HG03175 (cell line): ENCODE results near the gene CLDN20.
A peak's percentile ranks its signal among the peaks of the same experiment; 100 is the strongest.

Experiments
- ATAC-seq: cut with Tn5 transposase; IDR thresholded peaks from one replicate; pipeline ENCODE4 v1.9.1; 2021; ENCODE audit warnings: mild to moderate bottlenecking, moderate library complexity; ENCODE audit not compliant: unreplicated experiment

Gene CLDN20

GRCh38 chr6:155244434-155244833 lies 19.4 kb upstream of the CLDN20 start:
- ATAC-seq = no peak

DNA sequence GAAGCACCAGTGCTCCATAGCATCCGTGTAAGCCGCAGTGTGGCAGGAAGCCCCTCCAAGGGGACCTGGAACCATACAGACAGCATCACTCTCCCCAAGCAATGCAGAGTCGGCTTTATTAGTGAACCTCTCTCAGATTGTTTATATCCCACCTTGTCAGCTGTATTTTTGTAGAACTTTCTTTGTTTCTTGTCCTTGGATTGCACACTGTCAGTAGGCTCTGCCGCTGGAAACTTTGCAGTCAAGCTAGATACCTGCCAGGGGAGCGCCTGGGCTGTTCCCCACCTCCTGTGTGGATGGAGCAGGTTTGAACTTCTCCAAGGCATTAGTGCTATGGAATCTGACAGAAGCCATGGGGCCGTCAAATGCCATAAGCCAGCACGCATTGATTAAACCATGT lies 18.6 kb upstream of the CLDN20 start:
- ATAC-seq = no peak

DNA sequence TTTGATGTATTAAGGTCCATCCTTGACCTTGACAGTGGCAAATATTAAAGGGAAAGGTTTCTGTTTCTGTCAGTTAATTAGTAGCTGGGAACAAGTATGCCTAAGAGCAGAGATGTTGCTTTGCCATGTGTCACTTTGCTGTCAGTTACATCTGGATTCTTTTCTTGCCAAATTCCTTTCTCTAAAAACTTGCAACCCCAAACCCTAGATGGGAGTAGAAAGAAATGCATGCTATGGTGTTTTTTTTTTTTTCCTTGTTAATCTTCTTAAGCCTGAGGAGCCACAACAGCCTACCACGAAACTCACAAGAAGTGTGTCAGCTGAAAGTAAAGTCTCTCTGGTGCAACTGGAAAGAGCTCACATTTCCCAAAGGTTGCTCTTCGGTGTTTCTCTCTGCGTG lies 18.0 kb upstream of the CLDN20 start:
- no peak for ATAC-seq

DNA sequence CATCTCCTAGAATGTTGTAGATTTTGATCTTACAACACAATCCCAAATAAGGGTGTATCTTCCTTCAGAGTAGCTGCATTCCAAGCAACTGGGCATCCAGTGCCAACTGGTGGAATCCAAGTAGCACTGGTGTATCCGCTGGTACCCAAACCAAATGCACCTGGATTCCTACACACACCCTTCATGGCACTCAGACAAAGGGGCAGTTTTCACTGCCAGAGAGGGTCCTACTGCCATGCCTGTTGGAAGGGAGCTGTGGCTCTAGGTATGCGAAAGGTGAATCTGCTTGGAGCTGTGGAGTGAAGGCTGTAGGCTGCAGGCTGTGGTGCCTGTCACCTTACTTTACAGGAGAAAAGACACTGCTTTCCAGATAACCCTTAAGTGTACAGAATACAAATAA lies 17.0 kb upstream of the CLDN20 start:
- no peak for ATAC-seq

DNA sequence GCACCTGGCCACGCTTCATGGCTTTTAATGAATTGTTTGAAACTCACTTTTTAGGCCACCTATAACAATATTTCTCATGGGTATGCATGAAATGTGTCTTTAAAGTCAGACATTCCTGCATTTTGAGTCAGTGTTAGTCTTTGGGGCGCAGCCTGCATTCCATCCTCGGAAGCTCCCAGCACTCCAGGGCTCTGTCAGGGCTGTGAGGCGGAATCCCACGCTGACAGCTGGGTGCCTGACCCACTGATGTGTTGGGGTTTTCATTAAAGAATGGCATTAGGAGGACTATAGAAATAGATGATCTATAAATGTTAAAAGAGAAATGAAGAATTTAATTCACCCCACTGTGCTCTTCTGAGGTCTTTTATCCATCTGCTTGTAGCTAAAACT lies 16.2 kb upstream of the CLDN20 start:
- ATAC-seq = no peak

DNA sequence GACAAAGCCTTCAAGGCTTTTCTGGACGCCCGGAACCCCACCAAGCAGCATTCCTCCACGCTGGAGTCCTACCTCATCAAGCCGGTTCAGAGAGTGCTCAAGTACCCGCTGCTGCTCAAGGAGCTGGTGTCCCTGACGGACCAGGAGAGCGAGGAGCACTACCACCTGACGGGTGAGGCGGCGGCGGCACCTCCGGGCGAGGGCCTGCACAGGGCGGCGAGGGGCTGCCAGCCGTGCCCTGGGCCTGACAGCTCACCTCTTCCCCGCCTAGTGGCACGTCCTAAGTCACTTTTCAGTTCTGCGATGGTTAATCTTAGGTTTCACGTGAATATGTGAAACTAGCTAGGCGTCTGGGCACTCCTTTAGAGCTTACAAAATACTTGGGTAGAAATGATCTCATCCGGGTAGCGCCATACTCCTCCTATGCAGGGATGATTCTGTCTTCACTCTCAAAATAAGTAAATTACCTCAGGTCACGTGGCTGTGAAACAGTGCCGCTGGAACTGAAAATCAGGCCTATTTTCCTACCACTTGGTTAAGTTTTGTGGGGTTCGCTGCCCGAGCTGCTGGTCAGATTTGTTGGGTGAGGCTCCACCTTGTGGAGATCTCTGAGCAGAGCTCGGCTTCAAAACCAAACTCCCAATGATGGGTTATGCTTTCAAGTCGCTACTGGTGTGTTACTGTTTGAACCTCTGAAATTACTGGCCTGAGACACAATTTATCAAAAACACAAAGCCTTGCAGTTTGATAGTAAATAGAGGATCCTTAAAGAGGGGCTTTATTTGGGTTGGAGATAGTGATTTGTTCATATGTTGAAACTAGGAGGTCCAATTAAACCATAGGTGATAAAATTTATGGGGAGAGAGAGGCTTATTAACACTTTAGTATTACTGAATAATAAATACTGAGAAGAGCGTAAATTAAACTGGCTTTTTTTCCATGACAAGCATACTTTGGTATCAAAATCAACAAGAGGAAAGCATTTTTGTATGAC lies 15.5 kb upstream of the CLDN20 start:
- peak; percentile 59 for ATAC-seq

GRCh38 chr6:155250701-155251381 lies 13.0 kb upstream of the CLDN20 start:
- ATAC-seq = no peak

GRCh38 chr6:155252581-155252980 lies 11.2 kb upstream of the CLDN20 start:
- ATAC-seq = no peak

DNA sequence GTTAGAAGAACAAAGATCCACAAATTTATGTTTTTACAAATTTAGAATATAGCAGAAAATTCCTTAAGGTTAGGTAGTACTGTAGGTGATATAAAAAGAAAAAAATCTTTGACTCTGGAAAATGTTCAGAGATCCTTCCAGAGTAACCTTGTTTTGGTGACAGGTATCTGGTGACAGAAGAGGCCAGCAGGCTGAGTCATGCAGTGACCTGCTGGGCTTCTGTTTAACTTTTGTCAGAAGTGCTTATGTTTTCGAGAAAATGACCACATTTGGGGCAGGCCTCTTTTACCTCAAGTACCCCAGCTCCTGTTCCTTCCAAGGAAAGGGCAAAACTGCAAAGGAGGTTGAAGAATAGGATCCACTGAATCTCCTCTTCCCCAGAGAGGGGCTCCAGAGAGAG lies 10.5 kb upstream of the CLDN20 start:
- ATAC-seq = no peak

DNA sequence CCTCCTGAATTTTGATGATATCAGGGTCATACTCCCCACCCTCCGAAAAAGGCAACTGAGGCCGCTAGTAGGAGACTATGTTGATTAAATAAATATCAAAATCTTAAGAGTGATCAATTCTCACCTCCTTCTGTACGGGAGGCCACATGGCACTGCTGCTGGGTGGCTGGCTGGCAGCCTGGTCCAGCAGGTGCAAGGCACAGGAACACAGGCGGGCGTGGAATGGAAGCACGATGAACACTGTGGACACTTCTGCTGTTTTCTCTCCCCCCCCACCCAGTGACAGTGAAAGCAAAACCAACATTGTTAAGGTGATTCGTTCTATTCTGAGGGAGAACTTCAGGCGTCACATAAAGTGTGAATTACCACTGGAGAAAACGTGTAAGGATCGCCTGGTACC lies 9.7 kb upstream of the CLDN20 start:
- no peak for ATAC-seq

- no peak for ATAC-seq
Observed at GRCh38 chr6:155256122-155256795, 7.6 kb upstream of the CLDN20 start.

- ATAC-seq = no peak
Observed at GRCh38 chr6:155257796-155258195, 6.0 kb upstream of the CLDN20 start.

DNA sequence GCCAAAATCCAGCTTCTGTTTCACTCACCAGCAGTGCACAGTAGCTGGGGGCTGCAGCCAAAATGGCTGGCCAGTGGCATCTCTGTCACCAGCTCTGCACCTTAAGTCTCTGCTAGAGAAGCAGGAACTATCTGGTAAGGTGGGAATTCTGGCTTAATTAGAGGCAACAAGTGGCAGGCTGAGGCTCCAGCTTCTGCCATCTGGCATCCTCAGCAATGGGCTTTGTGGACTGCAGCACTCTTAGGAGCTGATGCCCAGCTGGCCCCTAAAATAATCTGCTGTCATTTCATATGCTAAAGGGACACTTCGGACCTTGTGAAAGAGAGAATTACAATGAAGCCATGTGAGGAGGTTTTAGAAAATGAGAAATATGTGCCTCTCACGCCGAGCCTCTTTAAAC lies 4.6 kb upstream of the CLDN20 start:
- ATAC-seq = no peak

GRCh38 chr6:155259897-155260296 lies 3.9 kb upstream of the CLDN20 start:
- ATAC-seq = no peak

- peak; percentile 51 for ATAC-seq
Observed at GRCh38 chr6:155260686-155261085, 3.1 kb upstream of the CLDN20 start.

GRCh38 chr6:155261111-155261900 lies 2.5 kb upstream of the CLDN20 start:
- no peak for ATAC-seq

GRCh38 chr6:155262655-155263054 lies 1.2 kb upstream of the CLDN20 start:
- ATAC-seq = no peak

GRCh38 chr6:155264693-155265320 lies 994 bp downstream of the CLDN20 start:
- no peak for ATAC-seq

DNA sequence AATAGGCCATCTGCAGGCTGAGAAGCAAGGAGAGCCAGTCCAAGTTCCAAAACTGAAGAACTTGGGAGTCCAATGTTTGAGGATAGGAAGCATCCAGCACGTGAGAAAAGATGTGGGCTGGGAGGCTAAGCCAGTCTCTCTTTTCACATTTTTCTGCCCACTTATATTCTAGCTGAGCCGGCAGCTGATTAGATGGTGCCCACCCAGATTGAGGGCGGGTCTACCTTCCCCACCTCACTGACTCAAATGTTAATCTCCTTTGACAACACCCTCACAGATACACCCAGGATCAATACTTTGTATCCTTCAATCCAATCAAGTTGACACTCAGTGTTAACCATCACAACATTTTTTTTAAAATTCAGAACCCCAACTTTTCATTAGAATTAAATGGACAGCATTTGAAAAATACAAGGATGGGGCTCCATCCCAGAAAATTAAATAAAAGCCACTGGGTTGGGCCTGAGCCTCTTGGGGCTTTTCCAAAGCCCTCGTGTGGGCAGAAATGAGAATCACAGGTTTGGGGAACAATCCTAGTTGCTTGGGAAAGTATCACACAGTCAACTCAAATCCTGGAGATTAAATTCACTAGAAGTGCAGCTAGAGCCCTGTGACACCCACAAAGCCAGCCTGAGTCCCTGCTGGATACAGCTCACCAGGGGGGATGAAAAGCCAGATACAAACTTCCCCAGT lies 2.2 kb downstream of the CLDN20 start:
- ATAC-seq = no peak

- ATAC-seq = no peak
Observed at GRCh38 chr6:155267411-155267810, 3.6 kb downstream of the CLDN20 start.
